Stimulated activated CD4-positive, alpha-beta T cell treated with anti-CD3 and anti-CD28 coated beads, Interleukin-12 subunit alpha, Interleukin-12 subunit beta, amount 100 ng/mL, for 24 hours (primary cell): ENCODE data around the gene RANBP17.
"Not testable (repeated sequence)": the region's sequence is repeated elsewhere in the genome, so short reads cannot be mapped to it uniquely, and the experiment has no call there.

Source experiments
- DNase-seq, 2 experiments: peaks; one replicate each; pipeline ENCODE4 v3.0.0-alpha.2; 2020; ENCODE audit warnings: low read depth in 2 of 2

RANBP17 gene

DNA sequence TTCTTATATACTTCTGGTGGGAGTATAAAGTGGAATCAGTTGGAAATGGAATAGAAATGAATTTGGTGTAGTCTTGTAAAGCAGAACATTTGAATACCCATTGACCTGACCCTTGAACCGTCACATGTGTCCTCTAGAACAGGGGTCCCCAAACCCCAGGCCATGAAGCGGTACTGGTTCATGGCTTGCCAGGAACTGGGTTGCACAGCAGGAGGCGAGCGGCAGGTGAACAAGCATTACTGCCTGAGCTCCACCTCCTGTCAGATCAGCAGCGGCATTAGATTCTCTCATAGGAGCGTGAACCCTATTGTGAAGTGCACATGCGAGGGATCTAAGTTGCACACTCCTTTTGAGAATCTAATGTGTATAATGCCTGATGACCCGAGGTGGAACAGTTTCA is 80.0 kb downstream of the RANBP17 start:
- DNase-seq: no peak

GRCh38 chr5:170945275-170945674 is 83.5 kb downstream of the RANBP17 start:
- no peak for DNase-seq

GRCh38 chr5:170960567-170960966 is 98.7 kb downstream of the RANBP17 start:
- DNase-seq: no peak

DNA sequence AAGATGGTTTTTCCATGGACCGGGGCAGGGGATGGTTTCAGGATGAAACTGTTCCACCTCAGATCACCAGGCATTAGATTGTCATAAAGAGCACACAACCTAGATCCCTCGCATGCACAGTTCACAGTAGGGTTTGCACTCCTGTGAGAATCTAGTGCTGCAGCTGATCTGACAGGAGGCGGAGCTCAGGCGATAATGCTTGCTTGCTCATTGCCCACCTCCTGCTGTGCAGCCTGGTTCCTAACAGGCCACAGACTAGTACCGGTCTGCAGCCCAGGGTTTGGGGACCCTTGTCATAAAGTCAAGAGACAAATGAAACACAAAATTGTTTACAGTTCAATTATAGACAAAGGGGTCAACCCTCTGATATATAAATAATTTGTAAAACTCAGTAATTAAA is 101.7 kb downstream of the RANBP17 start:
- no peak for DNase-seq

GRCh38 chr5:170974461-170974860 is 112.6 kb downstream of the RANBP17 start:
- DNase-seq: no peak

DNA sequence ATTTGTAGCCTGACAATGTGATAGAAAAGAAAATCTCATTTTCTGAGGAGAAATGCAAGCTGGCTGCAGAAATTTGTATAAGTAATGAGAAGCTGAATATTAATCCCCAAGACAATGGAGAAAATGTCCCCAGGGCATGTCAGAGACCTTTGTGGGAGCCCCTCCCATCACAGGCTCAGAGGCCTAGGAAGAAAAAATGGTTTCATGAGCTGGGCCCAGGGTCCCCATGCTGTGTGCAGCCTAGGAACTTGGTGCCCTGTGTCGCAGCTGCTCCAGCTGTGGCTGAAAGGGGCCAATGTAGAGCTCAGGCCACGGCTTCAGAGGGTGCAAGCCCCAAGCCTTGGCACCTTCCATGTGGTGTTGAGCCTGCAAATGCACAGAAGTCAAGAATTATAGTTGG is 118.4 kb downstream of the RANBP17 start:
- DNase-seq: not testable (repeated sequence)

GRCh38 chr5:170985486-170985885 is 123.7 kb downstream of the RANBP17 start:
- DNase-seq: no peak

DNA sequence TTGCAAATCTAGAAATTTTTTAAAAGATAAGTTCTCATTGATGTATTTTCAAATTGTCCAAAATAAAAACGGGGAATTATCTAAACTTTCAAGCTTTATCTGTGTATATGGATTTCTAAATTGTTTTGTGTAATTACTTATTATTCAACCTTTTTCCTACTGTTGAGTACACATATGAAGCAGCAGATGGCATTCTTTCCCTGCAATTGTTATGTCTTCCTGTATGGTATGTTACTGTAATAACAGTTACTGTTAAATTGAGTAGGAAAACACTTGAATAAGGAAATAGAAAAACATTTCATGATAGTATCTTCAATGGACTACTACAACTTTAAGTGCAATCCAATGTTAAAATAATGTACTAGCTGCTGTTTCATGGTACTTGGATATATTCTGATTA is 124.8 kb downstream of the RANBP17 start:
- no peak for DNase-seq

GRCh38 chr5:170993476-170993875 is 131.7 kb downstream of the RANBP17 start:
- no peak for DNase-seq

DNA sequence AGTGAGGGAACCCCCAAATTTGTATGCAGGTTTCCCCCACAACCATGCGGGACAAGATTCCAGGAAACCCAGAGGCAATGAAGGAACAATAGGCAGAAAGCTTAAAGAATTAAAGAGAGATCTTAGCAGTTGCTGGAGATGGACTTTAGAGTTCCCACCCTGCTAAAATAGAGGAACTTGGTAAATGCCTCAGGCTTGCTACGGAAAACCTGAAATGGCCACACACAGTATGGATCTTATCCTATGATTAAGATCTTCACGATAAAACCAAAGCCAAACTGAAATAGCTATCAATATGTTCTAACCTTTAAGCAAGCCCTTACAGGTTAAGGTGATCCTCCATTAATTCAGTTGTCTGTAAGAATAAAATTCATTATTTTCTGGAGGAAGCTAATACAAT is 148.3 kb downstream of the RANBP17 start:
- no peak for DNase-seq

DNA sequence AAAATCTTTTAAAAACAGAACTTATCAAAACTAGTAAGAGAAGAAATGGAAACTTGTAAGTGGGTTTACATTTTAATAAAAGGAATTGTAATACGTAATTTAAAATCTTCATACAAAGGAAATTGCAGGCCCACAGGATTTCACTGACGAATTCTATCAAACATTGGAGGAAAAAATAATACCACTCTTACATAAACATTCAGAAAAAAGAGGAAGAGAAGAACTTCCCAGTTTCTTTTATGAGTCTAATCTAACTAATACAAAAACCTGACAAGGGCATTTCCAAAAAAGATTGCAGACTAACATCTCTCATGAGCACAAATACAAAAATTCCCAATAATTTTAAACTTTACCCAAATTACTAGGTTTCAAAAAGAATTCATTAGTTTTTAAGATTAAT is 149.0 kb downstream of the RANBP17 start:
- no peak for DNase-seq

DNA sequence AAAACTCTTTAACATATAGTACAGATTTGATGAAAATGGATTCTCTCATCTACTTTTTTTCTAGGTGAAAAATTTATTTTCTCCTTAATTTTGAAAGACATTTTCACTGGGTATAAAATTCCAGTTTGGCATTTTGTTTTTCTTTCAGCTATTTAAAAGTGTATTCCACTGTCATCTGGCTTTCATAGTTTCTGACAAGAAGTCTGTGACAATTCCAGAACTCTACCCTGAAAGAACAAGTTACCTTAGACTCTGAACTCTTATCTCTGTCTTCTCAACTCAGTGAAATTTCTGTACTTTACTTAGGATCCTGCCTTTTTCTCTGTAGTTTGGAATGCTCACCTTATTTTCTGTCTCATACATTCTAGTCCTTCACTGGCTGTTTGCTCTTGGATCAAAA is 161.7 kb downstream of the RANBP17 start:
- DNase-seq: no peak

- DNase-seq: no peak
Measured at GRCh38 chr5:171024084-171024483, 162.3 kb downstream of the RANBP17 start.

- DNase-seq: no peak
Measured at GRCh38 chr5:171029401-171029800, 167.6 kb downstream of the RANBP17 start.

DNA sequence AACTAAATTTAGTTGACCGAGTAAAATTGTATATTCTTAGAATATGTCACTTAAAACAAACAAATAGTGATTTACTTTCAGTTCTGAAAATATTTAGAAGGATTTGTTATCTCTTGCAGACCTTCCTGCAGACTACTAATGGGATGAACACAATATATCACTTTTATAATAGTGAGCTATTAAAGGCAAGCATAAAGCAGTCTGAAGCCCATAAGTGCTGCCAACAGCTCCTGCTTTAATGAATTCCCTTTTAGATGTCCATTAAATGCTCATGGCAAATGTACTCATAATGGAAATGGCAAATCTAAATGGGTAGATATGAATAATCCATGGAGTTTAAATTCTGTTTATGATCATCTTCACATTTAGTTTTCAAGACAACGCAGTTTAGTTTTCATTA is 170.2 kb downstream of the RANBP17 start:
- no peak for DNase-seq

DNA sequence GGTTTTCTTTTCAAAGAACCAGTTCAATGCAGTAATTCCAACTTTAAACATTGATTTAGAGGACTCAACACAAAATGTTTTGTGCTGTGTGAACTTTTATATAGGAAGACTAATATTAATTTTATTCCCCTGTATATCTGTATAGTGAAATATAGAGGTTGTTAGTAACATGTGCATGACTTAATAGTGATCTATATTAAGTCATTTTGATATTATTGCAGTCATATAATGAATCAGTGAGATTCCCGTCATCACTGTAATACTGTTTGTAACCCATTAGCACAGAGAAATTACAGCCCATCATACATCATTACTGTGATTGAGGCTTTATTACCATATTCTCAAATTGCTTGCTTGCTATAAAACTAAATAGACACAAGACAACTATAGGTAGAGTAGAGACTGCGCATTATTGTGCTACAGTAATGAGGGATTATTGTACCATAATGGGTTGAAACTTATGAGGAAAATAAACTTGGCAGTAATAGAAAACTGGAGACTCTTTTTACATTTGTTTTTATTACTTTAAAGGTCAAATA is 170.7 kb downstream of the RANBP17 start:
- no peak for DNase-seq

DNA sequence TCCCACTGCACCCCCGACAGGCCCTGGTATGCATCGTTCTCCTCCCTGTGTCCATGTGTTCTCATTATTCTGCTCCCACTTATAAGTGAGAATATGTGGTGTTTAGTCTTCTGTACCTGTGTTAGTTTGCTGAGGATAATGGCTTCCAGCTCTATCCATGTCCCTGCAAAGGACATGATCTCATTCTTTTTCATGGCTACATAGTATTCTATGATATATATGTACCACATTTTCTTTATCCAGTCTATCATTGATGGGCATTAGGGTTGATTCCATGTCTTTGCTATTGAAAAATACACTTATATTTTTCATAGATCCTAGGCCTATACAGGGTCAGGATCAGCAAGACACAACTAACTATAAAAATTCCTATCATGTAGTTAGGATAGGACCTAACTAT is 180.1 kb downstream of the RANBP17 start:
- not testable (repeated sequence) for DNase-seq

DNA sequence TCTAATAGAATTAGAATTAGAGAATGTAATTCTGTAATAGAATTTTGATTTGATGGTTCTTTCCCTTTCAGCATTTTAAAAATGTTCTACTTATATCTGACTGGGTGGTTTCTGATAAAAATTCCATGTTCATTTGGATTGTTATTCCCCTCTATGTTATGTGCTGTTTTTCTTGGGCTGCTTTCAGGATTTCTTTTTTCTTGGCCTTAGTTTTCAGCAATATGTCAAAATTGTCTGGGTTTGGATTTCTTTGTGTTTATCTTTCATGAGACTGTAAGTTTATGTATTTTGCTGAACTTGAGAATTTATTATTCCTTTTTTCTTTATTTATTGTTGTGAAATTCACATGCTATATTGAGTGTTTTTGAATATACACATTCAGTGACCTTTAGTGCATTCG is 189.1 kb downstream of the RANBP17 start:
- DNase-seq: no peak

DNA sequence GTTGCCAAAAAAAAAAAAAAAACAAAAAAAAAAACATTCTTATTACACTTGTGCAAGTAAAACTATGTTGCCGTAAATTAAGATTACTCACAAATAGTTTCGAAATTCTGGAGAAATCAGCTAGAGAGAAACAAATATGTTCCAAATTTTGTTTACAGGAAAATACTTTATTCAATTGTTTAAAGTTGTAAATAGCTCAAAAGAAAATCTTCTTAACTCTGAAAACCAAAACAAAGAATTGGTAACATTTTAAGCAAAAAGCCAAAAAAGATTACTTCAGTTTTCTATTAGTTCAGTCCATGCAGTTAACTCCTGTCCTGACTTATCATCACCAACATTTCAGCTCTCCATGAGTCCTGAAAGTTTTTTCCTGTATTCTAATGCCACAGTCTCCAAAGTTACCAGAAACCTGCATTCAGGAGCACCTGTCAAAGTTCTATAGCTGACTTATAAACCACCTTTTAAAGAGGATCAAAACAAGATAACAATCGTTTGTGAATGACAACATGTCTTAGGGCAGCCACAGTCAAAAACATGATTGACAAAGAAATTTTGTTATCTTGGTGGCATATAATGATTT is 194.1 kb downstream of the RANBP17 start:
- no peak for DNase-seq

- no peak for DNase-seq
Measured at GRCh38 chr5:171067540-171068130, 205.8 kb downstream of the RANBP17 start.

- no peak for DNase-seq
Measured at GRCh38 chr5:171074747-171075146, 212.9 kb downstream of the RANBP17 start.

DNA sequence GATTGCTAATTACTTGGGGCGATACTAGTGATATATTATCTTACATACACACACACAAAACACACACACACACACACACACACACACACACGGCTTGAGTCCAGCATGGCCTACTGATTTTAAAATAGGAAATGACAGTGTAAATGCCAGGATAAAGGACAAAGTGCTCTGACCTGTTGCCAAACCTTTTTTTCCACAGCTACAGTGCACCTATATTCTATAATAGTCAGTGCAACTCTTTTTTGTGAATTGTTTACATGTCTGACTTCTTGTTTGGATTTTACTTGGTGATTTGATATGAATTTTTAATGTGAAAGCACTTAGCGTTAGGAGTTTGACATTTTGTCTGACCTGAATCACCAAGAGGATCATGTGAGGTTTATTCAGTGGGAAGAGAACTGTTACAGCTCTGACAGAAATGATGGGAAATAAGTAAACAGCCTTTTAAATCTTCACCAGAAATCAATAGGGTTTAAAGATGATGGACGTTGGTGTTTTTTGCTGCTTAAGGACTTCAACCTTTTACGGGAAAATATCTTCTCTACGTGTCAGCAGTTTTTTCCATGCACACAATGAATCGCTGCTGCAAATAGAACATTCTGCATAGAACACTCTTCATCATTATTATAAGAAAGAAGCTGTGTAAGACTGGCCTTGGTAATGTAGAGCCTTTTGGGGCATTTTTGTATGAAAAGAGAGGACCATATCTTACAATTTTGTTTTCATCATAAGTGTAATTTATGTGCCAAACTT is 218.5 kb downstream of the RANBP17 start:
- no peak for DNase-seq

DNA sequence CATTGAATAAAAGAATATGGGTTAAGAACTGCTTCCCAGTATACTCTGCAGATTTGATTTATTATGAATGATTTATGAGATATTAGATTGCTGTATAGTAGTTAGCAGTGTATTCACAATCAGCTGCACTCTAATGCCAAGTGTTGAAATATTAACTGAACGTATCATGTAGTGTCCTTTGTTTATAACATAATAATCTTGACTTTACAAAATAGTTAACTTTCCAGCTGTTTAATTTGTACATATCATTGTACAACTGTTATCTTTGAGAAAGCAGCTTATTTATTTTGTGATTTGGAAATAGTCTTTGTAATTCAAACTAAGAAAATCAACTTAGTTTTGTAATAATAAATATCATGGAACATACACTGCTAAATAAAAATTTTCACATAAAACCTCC is 219.5 kb downstream of the RANBP17 start:
- DNase-seq: no peak
